Measurements from ENCODE around the gene DPH7. TPM values are rescaled to one million over a fixed set of nuclear protein-coding genes. Genes with fewer than 3 reads are reported as not detected.

The DPH7 gene
- polyA plus RNA-seq, 1 donor from 2014 or later = 38.3 TPM

Other genes starting within 250 kb of the DPH7 start
- 5.6 TPM for gene EXD3, start 155.8 kb downstream of the DPH7 start, polyA plus RNA-seq
- 1.4 TPM for gene NOXA1, start 155.5 kb downstream of the DPH7 start, polyA plus RNA-seq
- not detected for gene ENTPD8, start 137.6 kb downstream of the DPH7 start, polyA plus RNA-seq
- gene NSMF, start 119.6 kb downstream of the DPH7 start, polyA plus RNA-seq = 3.4 TPM
- 2.7 TPM for gene PNPLA7, start 28.5 kb downstream of the DPH7 start, polyA plus RNA-seq
- 44.9 TPM for gene MRPL41, start 27.0 kb downstream of the DPH7 start, polyA plus RNA-seq
- 8.8 TPM for gene ZMYND19, start 11.6 kb upstream of the DPH7 start, polyA plus RNA-seq
- gene ARRDC1, start 26.8 kb upstream of the DPH7 start, polyA plus RNA-seq = 49.2 TPM
- gene EHMT1, start 40.1 kb upstream of the DPH7 start, polyA plus RNA-seq = 39.1 TPM

Measured in IgD-negative memory B cell (primary cell).